Urinary bladder (tissue), 4 donors: ENCODE results near the gene CILP2. TPM values are rescaled to one million over a fixed set of nuclear protein-coding genes. Genes with fewer than 3 reads are reported as not detected.

Source experiments
- DNase-seq: peaks from one replicate; pipeline ENCODE4 v3.0.0-alpha.2; 2015; ENCODE audit errors: extremely low spot score
- H3K27ac ChIP-seq: one replicate; pipeline ENCODE4 v1.5.1; 2013; ENCODE audit warnings: low read depth, mild to moderate bottlenecking, moderate library complexity
- H3K36me3 ChIP-seq: one replicate; pipeline ENCODE4 v1.6.1; 2013; ENCODE audit warnings: mild to moderate bottlenecking, moderate library complexity; ENCODE audit not compliant: insufficient read depth
- H3K4me1 ChIP-seq: one replicate; pipeline ENCODE4 v1.6.1; 2013; ENCODE audit warnings: mild to moderate bottlenecking, moderate library complexity; ENCODE audit not compliant: insufficient read depth
- H3K4me3 ChIP-seq: one replicate; pipeline ENCODE4 v1.5.1; 2013; ENCODE audit warnings: low read depth, low read length
- WGBS: extraction: QIAGEN DNeasy Blood & Tissue Kit; methylation state at CpG from one replicate; pipeline ENCODE4 v1.1.7; 2013; 5-methylcytosine and 5-hydroxymethylcytosine counted together
- polyA plus RNA-seq: library from polyadenylated mRNA; stranded (reverse); fragments of 200-250 nt; gene quantifications from one replicate; pipeline ENCODE4 v1.2.3, GENCODE V29; 2013
- total RNA-seq: library from RNA; depleted of rRNA; stranded (reverse); fragments of >200 nt; gene quantifications from one replicate; pipeline ENCODE4 v1.2.3, GENCODE V29; 2014
- donor health status: healthy with polysubstance abuse.
- donor health status: healthy.

The CILP2 gene
- total and polyA plus RNA-seq, 2 donors, result 0.32 TPM

DNA sequence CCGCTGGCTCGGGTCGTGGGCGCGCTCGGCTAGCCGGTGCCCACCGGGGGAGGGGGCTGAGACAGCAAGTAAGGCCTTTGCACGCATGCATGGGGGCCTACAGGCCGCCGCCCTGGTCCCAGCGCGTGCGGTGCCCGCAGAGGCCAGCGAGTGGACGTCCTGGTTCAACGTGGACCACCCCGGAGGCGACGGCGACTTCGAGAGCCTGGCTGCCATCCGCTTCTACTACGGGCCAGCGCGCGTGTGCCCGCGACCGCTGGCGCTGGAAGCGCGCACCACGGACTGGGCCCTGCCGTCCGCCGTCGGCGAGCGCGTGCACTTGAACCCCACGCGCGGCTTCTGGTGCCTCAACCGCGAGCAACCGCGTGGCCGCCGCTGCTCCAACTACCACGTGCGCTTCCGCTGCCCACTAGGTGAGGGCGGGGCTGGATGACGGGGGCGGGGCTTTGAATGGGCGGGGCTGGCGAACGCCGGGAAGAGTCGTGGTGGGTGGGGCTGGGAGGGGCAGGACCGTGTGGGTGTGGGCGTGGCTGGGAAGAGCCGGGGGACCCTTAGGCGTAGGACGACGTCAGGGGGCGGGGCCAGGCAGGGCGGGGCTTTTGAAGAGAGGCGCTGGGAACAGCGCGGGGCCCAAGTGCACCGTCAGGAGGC lies 2.1 kb downstream of the CILP2 start:
- 8% methylated on average over 74 of the region's 74 CpGs for WGBS
- no peaks in the 10 kb centered on the region for H3K4me1 ChIP-seq
- H3K4me3 ChIP-seq, result no peak overlapping the region
- no peak overlapping the region for H3K27ac ChIP-seq
- no peaks in the 10 kb centered on the region for H3K36me3 ChIP-seq
- DNase-seq, result no peak

GRCh38 chr19:19540715-19541515 lies 2.9 kb downstream of the CILP2 start:
- DNase-seq, result no peak
- H3K36me3 ChIP-seq, result no peaks in the 10 kb centered on the region
- WGBS, result 4% methylated on average over 45 of the region's 45 CpGs
- H3K27ac ChIP-seq, result no peak overlapping the region
- H3K4me3 ChIP-seq, result no peak overlapping the region
- H3K4me1 ChIP-seq, result no peaks in the 10 kb centered on the region

DNA sequence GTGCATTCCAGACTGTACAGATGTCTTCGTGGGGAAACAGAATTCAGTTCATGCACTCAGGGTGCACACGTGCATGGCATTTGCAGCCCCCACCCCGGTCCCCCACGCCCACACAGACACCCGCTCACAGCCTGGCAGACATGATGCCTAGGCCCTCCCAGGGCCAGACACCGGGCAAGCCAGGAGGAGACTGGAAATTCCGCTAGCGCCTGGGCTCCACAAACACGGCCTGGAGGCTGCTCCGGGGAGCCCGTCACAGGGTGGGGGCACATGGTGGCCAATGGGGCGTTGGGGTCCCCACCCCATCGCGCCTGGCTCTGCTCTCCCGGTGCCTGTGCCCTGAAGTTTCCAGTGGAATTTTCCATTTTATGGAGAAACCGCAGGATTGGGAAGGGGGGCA lies 3.6 kb downstream of the CILP2 start:
- H3K36me3 ChIP-seq, result no peaks in the 10 kb centered on the region
- no peak overlapping the region for H3K4me3 ChIP-seq
- no peaks in the 10 kb centered on the region for H3K4me1 ChIP-seq
- H3K27ac ChIP-seq, result no peak overlapping the region
- 77% methylated on average over 16 of the region's 16 CpGs for WGBS
- no peak for DNase-seq

DNA sequence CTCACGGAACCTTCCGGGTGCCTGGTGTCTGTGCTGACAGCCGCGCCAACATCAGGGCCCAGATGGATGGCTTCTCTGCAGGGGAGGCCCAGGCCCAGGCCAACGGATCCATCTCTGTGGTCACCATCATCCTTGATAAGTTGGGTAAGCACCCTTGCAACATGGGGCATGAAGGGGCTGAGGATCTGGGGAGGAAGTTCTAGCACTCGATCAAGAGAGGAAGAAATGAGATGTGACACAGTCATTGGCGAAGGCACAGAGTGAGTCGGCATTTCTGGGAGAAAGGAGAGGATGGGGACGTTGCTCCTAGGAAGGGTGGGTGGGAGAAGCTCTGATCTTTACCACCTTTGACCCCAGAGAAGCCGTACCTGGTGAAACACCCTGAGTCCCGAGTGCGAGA lies 4.4 kb downstream of the CILP2 start:
- Histone ChIP-seq H3K36me3 (no peaks in the 10 kb centered on the region), H3K4me3 (no peak overlapping the region), H3K27ac (no peak overlapping the region), H3K4me1 (no peaks in the 10 kb centered on the region)
- no peak for DNase-seq
- 88% methylated on average over 12 of the region's 12 CpGs for WGBS

- H3K36me3 ChIP-seq, result no peaks in the 10 kb centered on the region
- no peaks in the 10 kb centered on the region for H3K4me1 ChIP-seq
- no peak for DNase-seq
- H3K4me3 ChIP-seq, result no peak overlapping the region
- H3K27ac ChIP-seq, result no peak overlapping the region
- 95% methylated on average over 13 of the region's 13 CpGs for WGBS
Observed at GRCh38 chr19:19543101-19543500, 5.0 kb downstream of the CILP2 start.

GRCh38 chr19:19543640-19544039 lies 5.6 kb downstream of the CILP2 start:
- DNase-seq, result no peak
- H3K27ac ChIP-seq, result no peak overlapping the region
- H3K4me3 ChIP-seq, result no peak overlapping the region
- WGBS, result 89% methylated on average over 19 of the region's 19 CpGs
- no peaks in the 10 kb centered on the region for H3K4me1 ChIP-seq
- H3K36me3 ChIP-seq, result no peaks in the 10 kb centered on the region

GRCh38 chr19:19544257-19544953 lies 6.3 kb downstream of the CILP2 start:
- Histone ChIP-seq H3K4me1 (no peaks in the 10 kb centered on the region), H3K4me3 (no peak overlapping the region), H3K27ac (no peak overlapping the region), H3K36me3 (no peaks in the 10 kb centered on the region)
- WGBS, result 93% methylated on average over 75 of the region's 75 CpGs
- no peak for DNase-seq

DNA sequence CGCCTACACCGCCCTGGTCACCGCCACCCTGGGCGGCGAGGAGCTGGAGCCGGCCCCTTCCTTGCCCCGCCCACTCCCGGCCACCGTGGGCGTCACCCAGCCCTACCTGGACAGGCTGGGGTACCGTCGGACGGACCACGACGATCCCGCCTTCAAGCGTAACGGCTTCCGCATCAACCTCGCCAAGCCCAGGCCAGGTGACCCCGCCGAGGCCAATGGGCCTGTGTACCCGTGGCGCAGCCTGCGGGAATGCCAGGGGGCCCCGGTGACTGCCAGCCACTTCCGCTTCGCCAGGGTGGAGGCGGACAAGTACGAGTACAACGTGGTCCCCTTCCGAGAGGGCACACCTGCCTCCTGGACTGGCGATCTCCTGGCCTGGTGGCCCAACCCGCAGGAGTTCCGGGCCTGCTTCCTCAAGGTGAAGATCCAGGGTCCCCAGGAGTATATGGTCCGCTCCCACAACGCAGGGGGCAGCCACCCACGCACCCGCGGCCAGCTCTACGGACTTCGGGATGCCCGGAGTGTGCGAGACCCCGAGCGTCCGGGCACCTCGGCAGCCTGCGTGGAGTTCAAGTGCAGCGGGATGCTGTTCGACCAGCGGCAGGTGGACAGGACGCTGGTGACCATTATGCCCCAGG lies 7.0 kb downstream of the CILP2 start:
- Histone ChIP-seq H3K4me3 (no peak overlapping the region), H3K36me3 (no peaks in the 10 kb centered on the region), H3K4me1 (no peaks in the 10 kb centered on the region), H3K27ac (no peak overlapping the region)
- no peak for DNase-seq
- whole genome bisulfite sequencing, result 93% methylated on average over 53 of the region's 53 CpGs

DNA sequence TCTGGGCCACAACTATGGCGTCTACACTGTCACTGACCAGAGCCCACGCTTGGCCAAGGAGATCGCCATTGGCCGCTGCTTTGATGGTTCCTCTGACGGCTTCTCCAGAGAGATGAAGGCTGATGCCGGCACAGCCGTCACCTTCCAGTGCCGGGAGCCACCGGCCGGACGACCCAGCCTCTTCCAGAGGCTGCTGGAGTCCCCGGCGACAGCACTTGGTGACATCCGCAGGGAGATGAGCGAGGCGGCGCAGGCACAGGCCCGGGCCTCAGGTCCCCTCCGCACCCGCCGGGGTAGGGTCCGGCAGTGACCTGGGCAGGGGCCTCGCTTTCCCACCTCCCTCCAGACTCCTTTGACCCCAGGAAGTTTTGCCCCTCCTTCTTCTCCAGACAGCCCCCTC lies 7.6 kb downstream of the CILP2 start:
- no peaks in the 10 kb centered on the region for H3K36me3 ChIP-seq
- no peak for DNase-seq
- H3K4me1 ChIP-seq, result no peaks in the 10 kb centered on the region
- 94% methylated on average over 23 of the region's 23 CpGs for WGBS
- H3K27ac ChIP-seq, result no peak overlapping the region
- H3K4me3 ChIP-seq, result no peak overlapping the region

DNA sequence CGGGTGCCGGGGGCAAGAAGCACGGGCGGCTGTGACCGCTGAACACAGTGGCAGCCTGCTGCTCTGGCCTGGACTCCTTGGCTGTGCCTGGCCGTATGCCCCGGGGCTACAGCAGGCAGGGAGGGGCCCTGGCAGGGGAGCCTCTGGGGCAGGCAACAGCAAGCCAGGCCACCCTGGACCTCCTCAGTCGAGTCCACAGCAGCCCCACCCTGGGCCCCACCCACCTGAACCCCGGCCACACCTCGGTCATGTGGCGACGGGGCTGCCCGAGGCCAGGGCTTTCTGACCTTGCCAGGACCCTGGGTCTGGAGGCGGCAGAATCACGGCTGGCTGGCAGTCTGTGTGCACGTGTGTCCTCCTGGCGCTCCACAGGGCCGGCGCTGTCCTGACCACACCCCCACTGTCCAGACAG lies 8.7 kb downstream of the CILP2 start:
- H3K4me3 ChIP-seq, result no peak overlapping the region
- H3K36me3 ChIP-seq, result no peaks in the 10 kb centered on the region
- no peaks in the 10 kb centered on the region for H3K4me1 ChIP-seq
- 60% methylated on average over 19 of the region's 19 CpGs for WGBS
- no peak for DNase-seq
- no peak overlapping the region for H3K27ac ChIP-seq

GRCh38 chr19:19547674-19548336 lies 9.7 kb downstream of the CILP2 start:
- no peak overlapping the region for H3K4me3 ChIP-seq
- no peak overlapping the region for H3K27ac ChIP-seq
- DNase-seq, result no peak
- 50% methylated on average over 15 of the region's 15 CpGs for WGBS
- no peaks in the 10 kb centered on the region for H3K4me1 ChIP-seq
- H3K36me3 ChIP-seq, result no peaks in the 10 kb centered on the region

GRCh38 chr19:19548915-19549759 lies 11.1 kb downstream of the CILP2 start:
- Histone ChIP-seq H3K4me3 (no peak overlapping the region), H3K36me3 (no peaks in the 10 kb centered on the region), H3K4me1 (no peaks in the 10 kb centered on the region), H3K27ac (no peak overlapping the region)
- WGBS, result 68% methylated on average over 13 of the region's 13 CpGs
- DNase-seq, result no peak
